SK-N-MC (cell line): ENCODE results near the gene CASKIN2.

Experiments
- EZH2 ChIP-seq: fragments of 200-600 bp; sonication (generic); IDR thresholded peaks from one replicate; pipeline ENCODE4 v1.6.1; 2017; ENCODE audit warnings: antibody characterized with exemption
- FOXP2 ChIP-seq: optimal IDR thresholded peaks from 2 replicates; pipeline ENCODE3; 2011; ENCODE audit warnings: mild to moderate bottlenecking, moderate library complexity; ENCODE audit not compliant: insufficient read depth; ENCODE audit errors: extremely low read length, control extremely low read depth
- POLR2AphosphoS5 ChIP-seq: IDR thresholded peaks from 2 replicates; pipeline ENCODE4 v1.6.1; 2012; ENCODE audit warnings: mild to moderate bottlenecking, low read depth, low read length, borderline replicate concordance

GRCh38 chr17:75456039-75456416 lies 59.3 kb downstream of the CASKIN2 start:
- TF ChIP-seq EZH2: no peak
- no peak for TF ChIP-seq POLR2AphosphoS5
- TF ChIP-seq FOXP2: no peak
